Measurements from ENCODE around the gene SDF2.
"Not testable (repeated sequence)": the region's sequence is repeated elsewhere in the genome, so short reads cannot be mapped to it uniquely, and the experiment has no call there.

SDF2 gene

GRCh38 chr17:28635506-28635905 is 26.2 kb downstream of the SDF2 start:
- DNase-seq (ENCODE audit: low read depth in 4 of 4, low spot score in 1 of 4) = no peak

DNA sequence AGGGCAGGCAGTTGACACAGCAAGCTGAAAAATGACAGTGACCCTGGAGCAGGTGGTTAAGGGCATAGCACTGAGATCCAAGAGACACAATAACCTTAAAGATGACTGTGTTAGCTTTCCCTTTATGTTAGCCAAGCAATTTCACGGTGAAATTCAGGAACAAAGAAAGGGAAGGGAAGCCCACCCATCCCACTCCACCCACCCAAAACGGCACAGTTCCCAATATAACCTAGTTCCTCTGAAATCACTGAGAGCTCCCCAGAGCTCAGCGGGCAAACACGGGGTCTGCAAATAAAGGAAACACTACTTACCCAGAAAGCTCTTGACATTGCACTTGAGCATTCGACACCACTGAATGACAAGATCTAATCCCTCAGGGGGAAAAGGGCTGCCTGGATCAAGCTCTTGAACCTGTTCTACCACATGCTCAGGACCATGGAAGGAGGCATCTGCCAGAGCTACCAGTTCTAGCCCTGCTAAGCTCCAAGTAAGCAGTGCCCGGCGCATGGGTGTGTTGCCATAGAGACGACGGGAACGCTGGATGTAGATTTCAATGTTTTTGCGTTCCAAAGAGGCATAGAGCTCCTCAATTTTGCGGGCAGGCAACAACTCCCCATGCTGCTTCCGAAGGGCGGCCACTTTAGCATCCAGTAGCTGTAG is 27.4 kb downstream of the SDF2 start:
- no peak for DNase-seq (ENCODE audit: low read depth in 4 of 4, low spot score in 1 of 4)

- no peak for DNase-seq (ENCODE audit: low read depth in 4 of 4, low spot score in 1 of 4)
Observed at GRCh38 chr17:28626818-28627217, 34.9 kb downstream of the SDF2 start.

DNA sequence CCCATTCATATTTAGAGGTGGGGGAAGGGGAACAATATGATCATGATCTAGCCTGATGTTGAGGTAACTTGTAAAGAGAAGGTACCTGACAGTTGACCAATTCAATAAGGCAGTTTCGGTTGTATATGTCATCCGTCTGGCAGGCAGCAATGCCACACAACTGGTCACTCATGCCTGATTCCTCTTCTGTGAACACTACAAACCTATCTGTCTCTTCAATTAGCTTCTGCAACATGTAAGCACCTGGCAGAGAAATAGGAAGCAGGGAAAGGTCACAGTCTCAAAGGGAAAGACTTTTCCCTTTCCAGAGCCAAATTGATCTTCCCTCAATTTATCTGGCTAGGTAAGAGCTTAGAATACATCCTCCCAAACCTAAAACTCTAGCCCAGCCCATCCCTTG is 37.6 kb downstream of the SDF2 start:
- DNase-seq (ENCODE audit: low read depth in 4 of 4, low spot score in 1 of 4) = no peak

DNA sequence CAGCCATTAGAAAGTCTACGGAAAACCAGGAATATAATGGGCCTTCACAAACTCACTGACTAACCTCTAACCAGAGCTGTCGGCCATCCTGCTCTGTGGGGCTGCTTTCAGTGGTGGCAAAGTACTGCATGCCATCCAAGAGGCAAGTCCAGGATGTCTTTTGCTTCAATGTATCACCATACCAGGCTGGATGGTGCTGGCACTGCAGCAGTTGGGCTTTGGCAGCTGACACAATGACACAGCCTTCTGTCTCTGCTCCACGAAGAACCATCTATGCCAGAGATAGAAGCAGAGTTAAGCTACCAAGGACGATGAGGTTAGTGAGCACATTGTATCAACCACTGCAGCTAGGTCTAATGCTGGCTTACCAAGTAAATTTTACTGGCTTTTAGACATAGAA is 38.0 kb downstream of the SDF2 start:
- no peak for DNase-seq (ENCODE audit: low read depth in 4 of 4, low spot score in 1 of 4)

GRCh38 chr17:28622186-28622585 is 39.5 kb downstream of the SDF2 start:
- DNase-seq (ENCODE audit: low read depth in 4 of 4, low spot score in 1 of 4) = no peak

GRCh38 chr17:28620010-28620409 is 41.7 kb downstream of the SDF2 start:
- no peak for DNase-seq (ENCODE audit: low read depth in 4 of 4, low spot score in 1 of 4)

GRCh38 chr17:28618464-28618863 is 43.2 kb downstream of the SDF2 start:
- no peak for DNase-seq (ENCODE audit: low read depth in 4 of 4, low spot score in 1 of 4)

GRCh38 chr17:28616281-28616680 is 45.4 kb downstream of the SDF2 start:
- DNase-seq (ENCODE audit: low read depth in 4 of 4, low spot score in 1 of 4) = no peak

DNA sequence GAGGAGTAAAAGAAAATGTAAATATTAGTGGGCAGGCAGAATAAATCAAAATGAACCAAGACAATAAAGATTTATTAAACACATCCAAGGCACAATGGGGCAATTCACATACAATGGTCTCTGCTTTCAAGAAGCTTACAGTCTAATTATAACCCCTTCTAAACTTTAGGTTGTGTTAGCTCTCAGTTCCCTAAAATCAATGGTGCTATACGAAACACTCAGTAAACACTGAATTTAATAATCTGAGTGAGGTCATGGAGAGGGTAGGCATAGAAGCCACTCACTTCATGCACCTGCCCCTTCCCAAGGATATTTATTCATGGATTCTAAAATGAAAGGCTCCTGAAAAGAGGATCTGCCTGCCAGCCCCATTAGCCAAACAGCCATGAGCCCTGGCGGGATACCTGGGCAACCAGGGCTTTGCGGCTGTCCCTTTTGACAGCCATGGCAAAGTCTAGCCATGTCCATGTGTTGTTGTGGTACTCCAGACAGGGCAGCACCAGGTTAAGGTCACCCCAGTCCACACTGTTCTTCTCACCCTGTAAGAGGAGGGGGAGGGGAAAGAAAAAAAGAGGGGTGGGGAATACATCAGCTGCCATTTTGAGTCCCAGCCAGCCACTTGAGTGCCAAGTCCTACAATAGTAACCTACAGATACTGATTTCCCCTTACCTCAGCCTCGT is 46.3 kb downstream of the SDF2 start:
- DNase-seq (ENCODE audit: low read depth in 4 of 4, low spot score in 1 of 4) = no peak

GRCh38 chr17:28613931-28614381 is 47.8 kb downstream of the SDF2 start, which contains the start of gene RSKR:
Gene RSKR, minus strand, starts transcription at chr17:28614185. Its CDS starts 24 bp downstream, at chr17:28614161.
- DNase-seq (ENCODE audit: low read depth in 4 of 4, low spot score in 1 of 4) = no peak

GRCh38 chr17:28612936-28613872 is 48.5 kb downstream of the SDF2 start:
- peak in 2 of 4 experiments; percentile 12 to 13 for DNase-seq (ENCODE audit: low read depth in 4 of 4, low spot score in 1 of 4)

- DNase-seq (ENCODE audit: low read depth in 4 of 4, low spot score in 1 of 4) = no peak
Observed at GRCh38 chr17:28612531-28612930, 49.2 kb downstream of the SDF2 start.

GRCh38 chr17:28610376-28610775 is 51.3 kb downstream of the SDF2 start:
- DNase-seq (ENCODE audit: low read depth in 4 of 4, low spot score in 1 of 4) = no peak

DNA sequence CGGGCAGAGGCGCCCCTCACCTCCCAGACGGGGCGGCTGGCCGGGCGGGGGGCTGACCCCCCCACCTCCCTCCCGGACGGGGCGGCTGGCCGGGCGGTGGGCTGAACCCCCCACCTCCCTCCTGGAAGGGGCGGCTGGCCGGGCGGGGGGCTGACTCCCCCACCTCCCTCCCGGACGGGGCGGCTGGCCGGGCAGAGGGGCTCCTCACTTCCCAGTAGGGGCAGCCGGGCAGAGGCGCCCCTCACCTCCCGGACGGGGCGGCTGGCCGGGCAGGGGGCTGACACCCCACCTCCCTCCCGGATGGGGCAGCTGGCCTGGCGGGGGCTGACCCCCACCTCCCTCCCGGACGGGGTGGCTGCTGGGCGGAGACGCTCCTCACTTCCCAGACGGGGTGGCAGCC is 57.7 kb downstream of the SDF2 start:
- DNase-seq (ENCODE audit: low read depth in 4 of 4, low spot score in 1 of 4) = not testable (repeated sequence)

GRCh38 chr17:28599311-28600184 is 62.2 kb downstream of the SDF2 start:
- DNase-seq (ENCODE audit: low read depth in 4 of 4, low spot score in 1 of 4) = peak in 3 of 4 experiments; percentile 33 to 49 (median 49)

- peak; percentile 75 to 89 (median 86) for DNase-seq (ENCODE audit: low read depth in 4 of 4, low spot score in 1 of 4)
Observed at GRCh38 chr17:28598799-28599310, 62.9 kb downstream of the SDF2 start, which contains the start of gene SPAG5. Gene SPAG5, minus strand, starts transcription at chr17:28599025. Its CDS starts 79 bp downstream, at chr17:28598946.

GRCh38 chr17:28598389-28598788 is 63.3 kb downstream of the SDF2 start:
- no peak for DNase-seq (ENCODE audit: low read depth in 4 of 4, low spot score in 1 of 4)

Measured in stimulated activated CD4-positive, alpha-beta T cell treated with anti-CD3 and anti-CD28 coated beads, Interleukin-1b, Interleukin-23, amount 100 ng/mL, for 24 hours (primary cell).